Measurements from ENCODE around the gene NXN.

DNA sequence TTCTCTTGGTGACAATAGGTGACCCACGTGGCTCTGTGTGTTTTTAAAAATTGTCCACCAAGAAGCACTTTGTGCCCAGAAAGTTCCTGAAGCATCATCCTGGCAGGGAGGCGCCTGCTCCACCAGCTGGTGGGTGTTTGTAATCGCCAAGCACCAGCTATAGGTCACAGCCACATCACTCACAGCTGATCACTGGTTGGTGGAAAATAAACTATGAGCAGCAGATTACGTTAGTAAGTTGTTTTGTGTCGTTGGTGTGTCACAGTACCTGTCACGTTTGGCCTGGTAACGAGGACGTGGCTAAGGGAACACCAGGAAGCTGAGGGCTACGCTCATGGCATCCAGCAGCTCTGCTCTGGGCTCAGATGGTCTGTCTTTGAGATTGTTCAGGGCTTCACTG, 187.3 kb downstream of the NXN start:
- TF ChIP-seq GATA2 (IDR thresholded peaks at IDR 0.05; ENCODE audit: low read depth, low read length) = no peak
- TF ChIP-seq GATA3 (IDR thresholded peaks at IDR 0.05; ENCODE audit: low read depth, low read length) = no peak
